HG02852 (cell line): ENCODE data around the gene DTWD1.
"Not testable (repeated sequence)": the region's sequence is repeated elsewhere in the genome, so short reads cannot be mapped to it uniquely, and the experiment has no call there.

Source experiments
- ATAC-seq: cut with Tn5 transposase; IDR thresholded peaks from one replicate; pipeline ENCODE4 v1.9.1; 2021; ENCODE audit warnings: mild to moderate bottlenecking, moderate library complexity; ENCODE audit not compliant: unreplicated experiment

The DTWD1 gene

GRCh38 chr15:49645277-49645676 is 24.4 kb downstream of the DTWD1 start:
- no peak for ATAC-seq

DNA sequence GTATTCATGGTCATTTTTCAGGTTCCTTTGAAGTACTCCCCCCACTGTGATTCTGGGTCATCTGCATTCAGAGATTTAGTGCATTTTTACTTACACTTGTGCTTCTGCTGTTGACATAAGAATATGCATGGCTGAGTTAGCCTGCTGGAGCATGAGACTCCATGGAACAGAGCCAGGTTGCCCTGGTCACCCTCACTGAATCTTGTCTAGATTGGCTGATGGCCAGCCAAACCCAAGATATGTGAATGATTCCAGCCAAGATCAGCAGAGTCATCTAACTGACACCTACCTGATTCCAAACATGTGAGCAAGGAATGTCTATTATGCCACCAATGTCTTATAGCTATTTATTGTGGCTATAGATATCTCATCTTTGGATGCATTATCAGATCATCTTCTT is 25.1 kb downstream of the DTWD1 start:
- no peak for ATAC-seq

GRCh38 chr15:49646891-49647290 is 26.0 kb downstream of the DTWD1 start:
- no peak for ATAC-seq

GRCh38 chr15:49649987-49650386 is 29.1 kb downstream of the DTWD1 start:
- ATAC-seq, result no peak

- ATAC-seq, result no peak
Observed at GRCh38 chr15:49650676-49651075, 29.8 kb downstream of the DTWD1 start.

DNA sequence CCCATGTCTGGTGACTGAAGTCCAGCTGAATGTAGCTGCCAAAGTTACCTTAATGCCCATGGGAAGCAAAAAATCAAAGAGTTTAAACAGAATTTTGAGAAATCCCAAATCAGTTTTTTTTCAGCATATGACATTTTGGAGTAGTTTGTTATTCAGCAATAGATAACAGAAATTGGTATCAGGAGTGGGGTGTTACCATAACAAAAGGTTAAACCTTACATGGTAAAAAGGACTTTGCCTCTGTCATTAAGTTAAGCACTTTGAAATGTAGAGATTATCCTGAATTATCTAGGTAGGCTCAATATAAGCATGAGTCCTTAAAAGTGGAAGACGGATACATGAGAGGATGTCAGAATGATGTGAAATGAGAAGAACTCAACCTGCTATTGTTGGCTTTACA is 32.1 kb downstream of the DTWD1 start:
- ATAC-seq, result no peak

DNA sequence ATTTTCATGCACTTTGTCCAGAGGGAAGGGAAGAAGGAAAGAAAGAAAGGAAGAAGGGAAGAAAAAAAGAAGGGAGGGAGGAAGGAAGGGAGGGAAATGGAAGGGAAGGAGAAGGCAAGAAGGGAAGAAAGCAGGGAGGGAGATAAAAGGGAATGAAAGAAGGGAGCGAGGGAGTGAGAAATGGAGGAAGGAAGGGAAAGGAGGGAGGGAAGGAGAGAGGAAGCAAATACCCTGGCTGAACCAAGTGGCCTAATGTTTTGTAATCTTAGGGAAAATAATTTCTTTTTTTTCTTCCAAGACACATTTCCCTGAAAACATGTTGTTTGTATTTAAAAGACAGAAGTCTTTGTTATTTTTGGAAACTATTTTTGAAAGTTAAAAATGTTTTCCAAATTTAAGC is 35.9 kb downstream of the DTWD1 start:
- no peak for ATAC-seq

GRCh38 chr15:49664716-49665115 is 43.9 kb downstream of the DTWD1 start:
- ATAC-seq, result no peak

DNA sequence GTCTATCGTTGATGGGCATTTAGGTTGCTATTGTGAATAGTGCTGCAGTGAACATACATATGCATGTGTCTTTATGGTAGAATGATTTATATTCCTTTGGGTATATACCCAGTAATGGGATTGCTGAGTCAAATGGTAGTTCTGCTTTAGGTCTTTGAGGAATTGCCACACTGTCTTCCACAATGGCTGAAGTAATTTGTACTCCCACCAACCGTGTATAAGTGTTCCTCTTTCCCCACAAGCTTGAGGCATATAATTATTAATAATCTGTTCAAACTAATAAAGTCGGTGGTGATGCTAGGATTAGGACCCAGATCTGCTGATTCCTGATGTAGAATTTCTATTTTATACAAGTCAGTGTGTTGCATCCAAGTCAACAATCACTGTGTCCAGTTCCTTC is 45.6 kb downstream of the DTWD1 start:
- ATAC-seq, result not testable (repeated sequence)

DNA sequence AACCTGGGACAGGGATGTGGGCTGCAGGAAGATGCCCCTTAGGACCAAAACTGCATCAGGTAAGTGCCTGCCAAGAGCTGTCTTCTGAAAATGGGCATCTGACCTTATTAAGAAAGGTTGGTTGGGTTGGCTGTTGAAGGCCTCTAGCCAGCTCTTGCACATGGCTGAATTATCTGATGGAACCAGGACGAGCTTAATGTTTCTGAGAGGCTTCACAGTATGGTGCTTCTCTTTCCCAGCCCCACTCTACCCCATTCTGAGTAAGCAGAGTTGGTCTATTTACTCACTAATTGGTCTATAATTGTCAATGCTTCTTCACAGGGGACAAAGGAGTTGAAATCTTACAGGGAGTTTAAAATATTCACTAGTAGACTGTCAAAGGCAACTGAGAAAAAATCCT is 48.4 kb downstream of the DTWD1 start:
- no peak for ATAC-seq

- no peak for ATAC-seq
Observed at GRCh38 chr15:49673861-49674260, 53.0 kb downstream of the DTWD1 start.

GRCh38 chr15:49674370-49674769 is 53.5 kb downstream of the DTWD1 start:
- no peak for ATAC-seq

GRCh38 chr15:49675041-49675440 is 54.2 kb downstream of the DTWD1 start:
- no peak for ATAC-seq

GRCh38 chr15:49678655-49679054 is 57.8 kb downstream of the DTWD1 start:
- ATAC-seq, result no peak

GRCh38 chr15:49686599-49686998 is 65.8 kb downstream of the DTWD1 start:
- no peak for ATAC-seq

DNA sequence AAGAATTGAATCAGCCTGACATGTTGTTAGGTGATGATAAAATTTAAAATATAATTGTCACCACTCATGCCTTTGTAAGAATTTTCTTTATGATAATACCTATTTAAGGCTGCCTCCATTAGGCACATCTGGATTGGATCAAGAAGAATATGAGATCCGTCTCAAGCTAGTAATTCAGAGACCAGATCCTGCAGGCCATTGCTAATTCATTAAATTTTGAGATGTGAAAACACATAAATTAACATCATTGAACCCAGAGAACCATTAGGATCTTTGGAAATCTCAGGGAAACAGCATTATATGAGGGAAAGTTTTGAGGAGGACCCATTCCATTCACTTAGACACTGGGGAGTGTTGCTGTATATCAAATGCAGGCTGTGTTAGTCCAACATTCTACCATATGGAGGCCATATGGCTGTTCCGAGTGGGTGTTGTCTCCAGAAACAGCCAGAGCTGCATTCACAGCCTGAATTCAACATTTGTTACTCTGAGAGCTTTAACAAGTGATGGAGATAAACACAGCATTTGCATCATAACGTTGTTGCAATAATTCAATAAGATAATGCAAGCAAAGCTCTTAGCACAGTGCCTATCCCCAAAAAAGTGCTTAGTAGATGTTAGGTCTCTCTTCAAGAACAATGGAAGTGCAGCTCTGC is 67.4 kb downstream of the DTWD1 start:
- no peak for ATAC-seq

DNA sequence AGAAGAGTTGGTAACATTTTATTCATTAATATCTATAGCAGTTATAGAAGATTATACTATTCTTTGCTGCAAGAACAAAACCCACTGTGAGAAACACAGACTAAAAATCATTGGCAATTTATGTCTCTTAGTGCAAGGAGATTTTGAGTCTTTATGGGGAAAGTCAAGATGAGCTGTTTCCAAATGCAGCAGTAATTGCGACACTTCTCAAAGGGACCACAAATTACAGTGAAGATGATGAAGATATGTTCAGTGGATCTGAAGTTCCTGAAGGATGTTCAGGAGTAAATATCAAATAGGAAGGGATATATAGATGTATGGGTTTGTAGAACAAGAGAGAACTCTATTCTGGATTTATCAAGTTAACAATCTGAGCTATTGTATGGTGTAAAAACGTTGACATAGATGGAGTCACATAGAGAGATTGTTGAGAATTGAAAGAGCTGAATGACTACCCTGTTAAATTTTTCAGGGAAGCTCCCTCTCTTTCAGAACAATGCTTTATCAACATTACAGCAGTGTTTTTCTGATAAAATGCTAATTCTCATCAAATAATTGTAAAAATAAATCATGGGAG is 71.8 kb downstream of the DTWD1 start:
- no peak for ATAC-seq

DNA sequence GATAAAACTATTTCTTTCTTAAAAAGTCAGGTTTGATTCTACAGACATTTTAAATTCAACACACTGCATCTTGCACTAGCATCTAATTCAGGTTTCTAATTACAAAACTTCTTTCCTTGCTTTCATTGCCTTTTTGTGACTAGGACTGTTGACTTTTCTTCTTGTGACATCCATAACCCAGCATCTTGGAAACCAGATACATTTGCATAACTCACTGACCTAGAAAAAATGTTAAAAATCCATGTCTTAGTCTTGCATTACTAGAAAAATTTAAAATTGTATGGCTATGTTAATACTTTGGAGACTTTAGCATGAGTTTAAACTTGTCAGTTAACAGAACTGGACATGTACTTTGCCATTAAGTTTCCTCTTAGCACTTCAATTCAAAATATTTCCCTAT is 72.7 kb downstream of the DTWD1 start:
- ATAC-seq, result no peak

GRCh38 chr15:49696433-49696832 is 75.6 kb downstream of the DTWD1 start:
- ATAC-seq, result no peak

DNA sequence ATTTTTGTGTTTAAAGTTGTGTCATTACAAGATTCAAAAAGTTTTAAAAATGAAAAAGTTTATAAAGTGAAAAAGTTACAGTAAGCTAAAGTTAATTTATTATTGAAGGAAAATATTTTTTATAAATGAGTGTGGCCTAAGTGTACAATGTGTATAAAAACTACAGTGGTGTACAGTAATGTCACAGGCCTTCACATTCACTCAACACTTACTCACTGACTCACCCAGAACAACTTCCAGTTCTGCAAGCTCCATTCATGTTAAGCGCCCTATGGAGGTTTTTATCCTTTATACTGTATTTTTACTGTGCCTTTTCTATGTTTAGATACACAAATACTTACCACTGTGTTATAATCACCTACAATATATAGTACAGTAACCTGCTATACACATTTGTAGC is 76.3 kb downstream of the DTWD1 start:
- ATAC-seq, result no peak

GRCh38 chr15:49702982-49703381 is 82.1 kb downstream of the DTWD1 start:
- ATAC-seq, result not testable (repeated sequence)
